Ascending aorta (tissue), 2 donors: ENCODE measurements around the gene PRKAR1B. TPM values are rescaled to one million over a fixed set of nuclear protein-coding genes. Genes with fewer than 3 reads are reported as not detected.

Experiments
- DNase-seq, 2 donors: peaks; one replicate each; pipeline ENCODE4 v3.0.0-alpha.2; 2019; ENCODE audit warnings: low spot score in 2 of 2
- H3K27ac ChIP-seq, 2 donors: fragments of 200-600 bp; sonication (generic); one replicate each; pipeline ENCODE4 v1.5.1; 2016 to 2017; ENCODE audit warnings: mild to moderate bottlenecking in 1 of 2
- H3K27me3 ChIP-seq: fragments of 200-600 bp; sonication (generic); one replicate; pipeline ENCODE4 v1.5.1; 2017
- H3K36me3 ChIP-seq, 2 donors: fragments of 200-600 bp; sonication (generic); one replicate each; pipeline ENCODE4 v1.5.1; 2016
- H3K4me1 ChIP-seq, 2 donors: fragments of 200-600 bp; sonication (generic); one replicate each; pipeline ENCODE4 v1.5.1; 2016 to 2017; ENCODE audit warnings: mild to moderate bottlenecking in 1 of 2
- H3K4me3 ChIP-seq, 2 donors: fragments of 200-600 bp; sonication (generic); one replicate each; pipeline ENCODE4 v1.5.1; 2016 to 2017; ENCODE audit warnings: mild to moderate bottlenecking in 1 of 2
- H3K9me3 ChIP-seq, 2 donors: fragments of 200-600 bp; sonication (generic); one replicate each; pipeline ENCODE4 v1.5.1; 2016
- intact Hi-C: fragments of 100-400 bp; cut with DNase I; formaldehyde crosslinking; loops from one replicate; pipeline ENCODE4 v1.15.1; 2023
- total RNA-seq: library from RNA; depleted of rRNA; stranded (reverse); fragments of >200 nt; gene quantifications from one replicate; pipeline ENCODE4 v1.1.0, GENCODE V29; 2016
- TF ChIP-seq, protein P1 (sequence below), 3 experiments: fragments of 200-600 bp in 2 of 3; fragments of 450-650 bp in 1 of 3; sonication (generic) in 2 of 3; IDR thresholded peaks; one replicate each; pipeline ENCODE4 v1.5.1; 2016 to 2019; ENCODE audit warnings: antibody characterized with exemption in 3 of 3, mild to moderate bottlenecking in 1 of 3, moderate library complexity in 1 of 3

PRKAR1B gene
- total RNA-seq, 1 donor from 2014 or later, result 13.0 TPM

DNA sequence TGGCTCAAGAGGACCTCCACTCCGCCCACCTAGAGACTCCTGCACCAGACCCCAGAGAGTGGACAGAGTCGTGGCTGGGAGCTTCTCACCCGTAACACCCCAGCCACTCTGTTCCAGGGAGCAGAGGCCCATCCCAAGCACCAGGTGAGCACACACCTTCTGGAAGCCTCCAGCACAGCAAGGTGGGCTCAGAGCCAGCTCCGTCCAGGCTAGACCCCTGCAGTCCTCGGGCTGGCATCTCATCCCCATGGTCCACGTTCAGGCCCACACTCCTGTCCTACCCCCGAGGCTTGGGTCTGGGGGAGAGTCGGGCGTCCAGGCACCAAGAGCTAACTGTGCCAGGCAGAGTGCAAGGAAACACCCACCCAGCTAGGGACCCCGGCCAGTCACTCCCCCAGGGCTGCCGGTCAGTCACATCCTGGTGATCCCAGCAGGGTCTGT lies 220.7 kb downstream of the PRKAR1B start:
- Histone ChIP-seq H3K4me1 (peaks cover 16 to 45% of the 10 kb centered on the region in 2 donors), H3K27ac (peak overlapping the region; percentile 57 to 87), H3K9me3 (no peaks in the 10 kb centered on the region), H3K27me3 (no peaks in the 10 kb centered on the region), H3K36me3 (peaks cover 55 to 93% of the 10 kb centered on the region in 2 donors), H3K4me3 (no peak overlapping the region)
- TF ChIP-seq, protein P1, sequence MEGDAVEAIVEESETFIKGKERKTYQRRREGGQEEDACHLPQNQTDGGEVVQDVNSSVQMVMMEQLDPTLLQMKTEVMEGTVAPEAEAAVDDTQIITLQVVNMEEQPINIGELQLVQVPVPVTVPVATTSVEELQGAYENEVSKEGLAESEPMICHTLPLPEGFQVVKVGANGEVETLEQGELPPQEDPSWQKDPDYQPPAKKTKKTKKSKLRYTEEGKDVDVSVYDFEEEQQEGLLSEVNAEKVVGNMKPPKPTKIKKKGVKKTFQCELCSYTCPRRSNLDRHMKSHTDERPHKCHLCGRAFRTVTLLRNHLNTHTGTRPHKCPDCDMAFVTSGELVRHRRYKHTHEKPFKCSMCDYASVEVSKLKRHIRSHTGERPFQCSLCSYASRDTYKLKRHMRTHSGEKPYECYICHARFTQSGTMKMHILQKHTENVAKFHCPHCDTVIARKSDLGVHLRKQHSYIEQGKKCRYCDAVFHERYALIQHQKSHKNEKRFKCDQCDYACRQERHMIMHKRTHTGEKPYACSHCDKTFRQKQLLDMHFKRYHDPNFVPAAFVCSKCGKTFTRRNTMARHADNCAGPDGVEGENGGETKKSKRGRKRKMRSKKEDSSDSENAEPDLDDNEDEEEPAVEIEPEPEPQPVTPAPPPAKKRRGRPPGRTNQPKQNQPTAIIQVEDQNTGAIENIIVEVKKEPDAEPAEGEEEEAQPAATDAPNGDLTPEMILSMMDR (IDR thresholded peaks at IDR 0.05), result no peak
- intact Hi-C loops, result no loop called here
- no peak for DNase-seq

DNA sequence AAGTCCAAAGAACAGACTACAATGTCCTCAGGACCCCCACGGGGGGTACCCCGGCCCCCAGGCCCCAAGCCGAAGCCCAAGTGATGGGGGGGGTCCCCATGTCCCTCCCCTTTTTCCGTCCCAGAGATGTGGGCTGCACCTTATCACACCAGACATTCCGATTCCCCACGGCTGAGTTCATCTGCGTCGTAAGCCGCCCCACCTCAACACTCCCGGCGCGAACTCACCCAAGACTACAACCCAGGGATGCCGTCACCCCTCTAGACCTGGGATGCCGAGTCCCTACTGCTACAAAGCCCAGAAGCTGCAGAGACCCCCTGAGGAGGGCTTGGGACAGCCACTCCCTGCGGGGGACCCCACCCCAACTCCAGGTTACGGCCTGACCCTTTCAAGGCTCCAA lies 221.9 kb downstream of the PRKAR1B start:
- no peaks in the 10 kb centered on the region for H3K9me3 ChIP-seq
- TF ChIP-seq, protein P1 (IDR thresholded peaks at IDR 0.05), result no peak
- H3K27ac ChIP-seq, result peak overlapping the region; percentile 55 to 87
- no peak for DNase-seq
- intact Hi-C loops, result no loop called here
- peaks cover 16 to 39% of the 10 kb centered on the region in 2 donors for H3K4me1 ChIP-seq
- H3K36me3 ChIP-seq, result peaks cover 64 to 96% of the 10 kb centered on the region in 2 donors
- no peaks in the 10 kb centered on the region for H3K27me3 ChIP-seq
- peak overlapping the region; percentile 7 to 33 for H3K4me3 ChIP-seq

DNA sequence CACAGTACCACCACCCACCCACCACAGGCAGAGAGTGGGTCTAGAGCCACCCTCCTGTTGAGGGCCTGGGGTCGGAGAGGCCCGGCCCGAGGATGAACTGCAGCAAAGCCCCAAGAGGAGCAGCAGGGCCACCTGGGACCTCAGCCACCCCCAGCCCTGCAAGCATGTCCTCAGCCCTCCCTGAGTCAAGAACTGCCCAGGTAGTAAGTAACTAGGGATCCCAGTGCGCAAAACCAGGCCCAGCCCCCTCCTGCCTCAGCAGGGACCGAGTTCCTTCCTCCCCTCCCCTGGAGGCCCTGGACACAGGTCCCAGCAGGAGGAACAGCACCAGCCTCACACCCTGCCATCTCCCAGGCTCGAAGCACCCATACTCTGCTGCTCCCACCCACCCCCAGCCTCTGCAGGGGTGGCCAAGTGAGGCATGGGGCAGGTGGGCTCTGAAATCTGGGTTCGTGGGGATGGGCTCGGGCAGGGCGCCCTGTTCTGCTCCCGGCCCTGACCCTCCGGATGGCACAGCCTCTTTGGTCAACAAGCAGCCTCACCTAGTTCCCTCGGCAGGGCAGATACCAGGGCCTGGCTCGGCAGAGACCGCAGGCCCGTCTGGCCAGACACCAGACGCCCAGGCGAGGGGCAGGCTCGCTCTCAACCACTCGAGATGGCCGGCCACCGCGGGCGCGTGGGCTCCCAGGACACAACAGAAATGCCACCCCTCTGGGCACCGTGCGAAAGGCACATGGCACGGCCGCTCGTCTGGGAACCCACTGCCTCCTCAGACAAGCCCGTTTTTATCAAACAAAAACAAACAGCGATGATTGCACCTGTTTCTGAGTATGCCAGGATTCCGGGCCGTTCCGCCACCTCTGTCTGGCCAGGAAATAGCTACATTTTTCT lies 222.6 kb downstream of the PRKAR1B start:
- Histone ChIP-seq H3K36me3 (peaks cover 64 to 96% of the 10 kb centered on the region in 2 donors), H3K4me1 (peaks cover 16 to 38% of the 10 kb centered on the region in 2 donors), H3K27me3 (no peaks in the 10 kb centered on the region), H3K27ac (peak overlapping the region; percentile 55 to 87), H3K4me3 (peak overlapping the region; percentile 7 to 33), H3K9me3 (no peaks in the 10 kb centered on the region)
- TF ChIP-seq, protein P1 (IDR thresholded peaks at IDR 0.05), result no peak
- intact Hi-C loops, result no loop called here
- no peak for DNase-seq

DNA sequence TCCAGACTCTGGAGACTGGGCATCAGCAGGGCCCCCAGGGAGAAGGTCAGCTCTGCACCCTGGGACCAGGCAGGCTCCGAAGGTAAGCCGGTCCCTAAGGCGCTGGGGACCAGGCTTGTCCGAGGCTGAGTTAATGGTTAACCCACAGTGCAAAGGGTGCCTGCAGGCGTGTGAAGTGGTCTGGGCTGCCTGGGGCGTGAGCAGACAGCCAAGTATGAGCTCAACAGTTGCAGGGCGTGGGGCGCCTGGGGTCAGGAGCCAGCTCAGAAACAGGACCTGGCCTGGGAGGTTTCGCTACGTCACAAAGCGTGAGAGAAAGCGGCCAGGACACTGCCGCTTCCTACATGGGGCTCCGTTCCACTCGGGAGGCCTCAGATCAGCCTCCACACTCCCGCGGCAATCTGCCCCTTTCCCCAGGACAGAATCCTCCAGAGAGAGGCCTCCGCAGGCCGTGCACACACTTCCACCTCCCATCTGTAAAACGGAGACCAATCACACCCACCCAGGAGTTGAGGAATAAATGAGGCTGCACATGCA lies 223.4 kb downstream of the PRKAR1B start:
- H3K36me3 ChIP-seq, result peaks cover 64 to 96% of the 10 kb centered on the region in 2 donors
- intact Hi-C loops, result no loop called here
- H3K4me1 ChIP-seq, result peaks cover 16 to 38% of the 10 kb centered on the region in 2 donors

DNA sequence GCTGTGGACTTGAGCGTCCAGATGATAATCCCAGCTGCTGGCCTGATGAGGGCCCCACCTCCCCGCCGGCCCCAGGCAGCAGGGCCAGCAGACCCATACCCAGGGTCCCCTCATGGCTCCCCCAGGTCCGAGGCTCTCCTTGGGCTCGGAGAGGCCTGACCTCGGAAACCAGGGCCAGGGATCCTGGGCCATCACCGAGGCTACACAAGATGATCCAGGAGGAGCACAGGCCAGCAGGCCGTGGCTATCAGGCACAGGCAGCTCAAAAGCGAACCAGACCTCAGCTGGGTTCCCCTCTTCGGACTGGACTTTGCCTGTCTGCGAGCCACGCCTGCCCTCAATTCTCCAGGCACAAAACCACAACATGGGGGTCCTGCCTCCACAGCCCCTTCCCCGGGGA lies 224.8 kb downstream of the PRKAR1B start:
- no peak for DNase-seq
- Histone ChIP-seq H3K36me3 (peaks cover 63 to 95% of the 10 kb centered on the region in 2 donors), H3K27ac (peak overlapping the region in 1 of 2 donors; percentile 29), H3K27me3 (no peaks in the 10 kb centered on the region), H3K4me1 (peaks cover 16 to 35% of the 10 kb centered on the region in 2 donors), H3K9me3 (no peaks in the 10 kb centered on the region), H3K4me3 (no peak overlapping the region)
- TF ChIP-seq, protein P1 (IDR thresholded peaks at IDR 0.05), result no peak
- intact Hi-C loops, result no loop called here

More for the DNA sequence above, 223.4 kb downstream of the PRKAR1B start:
- Histone ChIP-seq H3K4me3 (peak overlapping the region in 1 of 2 donors; percentile 23), H3K27me3 (no peaks in the 10 kb centered on the region), H3K27ac (peak overlapping the region; percentile 55 to 87), H3K9me3 (no peaks in the 10 kb centered on the region)
- no peak for DNase-seq
- TF ChIP-seq, protein P1 (IDR thresholded peaks at IDR 0.05), result no peak
